Transverse colon (tissue), 4 donors: ENCODE results near the gene PC.

Experiments
- CTCF ChIP-seq, 5 experiments: fragments of 200-600 bp in 3 of 5; fragments of 450-650 bp in 2 of 5; sonication (generic) in 3 of 5; IDR thresholded peaks; 1 replicate in 2 of 5; 2 replicates in 3 of 5; pipeline ENCODE4 v1.5.1; 2016 to 2017; ENCODE audit warnings: antibody characterized with exemption in 5 of 5, inconsistent platforms in 3 of 5, mild to moderate bottlenecking in 2 of 5, moderate library complexity in 1 of 5
- EP300 ChIP-seq: sonication (generic); formaldehyde crosslinking; IDR thresholded peaks from one replicate; pipeline ENCODE4 v1.6.1; 2017; ENCODE audit warnings: antibody characterized with exemption, low read depth
- POLR2A ChIP-seq: fragments of 450-650 bp; IDR thresholded peaks from one replicate; pipeline ENCODE4 v1.6.1; 2016; ENCODE audit warnings: antibody characterized with exemption, mild to moderate bottlenecking, moderate library complexity
- POLR2AphosphoS5 ChIP-seq, 3 donors: sonication (generic); formaldehyde crosslinking; IDR thresholded peaks; one replicate each; pipeline ENCODE4 v1.6.1; 2016; ENCODE audit warnings: antibody characterized with exemption in 3 of 3

DNA sequence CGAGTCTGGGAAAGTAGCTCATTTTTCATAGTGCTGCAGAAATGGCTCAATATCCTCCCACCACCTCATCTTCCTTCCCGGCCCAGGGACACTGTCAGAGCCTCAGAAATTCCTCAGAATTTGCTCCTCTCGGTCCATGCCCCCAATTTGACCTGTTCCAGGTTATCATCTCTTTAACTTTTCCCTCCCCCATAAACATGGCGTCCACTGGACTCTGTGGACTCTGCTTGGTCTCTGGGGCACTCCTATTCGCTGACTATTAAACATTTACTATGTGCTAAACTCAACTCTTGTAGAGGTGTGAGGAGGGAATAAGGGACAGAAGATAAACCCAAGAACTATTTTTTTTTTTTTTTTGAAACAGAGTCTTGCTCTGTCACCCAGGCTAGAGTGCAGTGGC is 8.2 kb upstream of the PC start:
- TF ChIP-seq CTCF (IDR thresholded peaks at IDR 0.05): no peak
- no peak for TF ChIP-seq POLR2AphosphoS5 (IDR thresholded peaks at IDR 0.05)
- TF ChIP-seq EP300: no peak
- TF ChIP-seq POLR2A: no peak
